PC-9 (cell line): ENCODE measurements around the gene GUCY1A2. TPM values are rescaled to one million over a fixed set of nuclear protein-coding genes. Genes with fewer than 3 reads are reported as not detected.
"Not testable (repeated sequence)": the region's sequence is repeated elsewhere in the genome, so short reads cannot be mapped to it uniquely, and the experiment has no call there.

ENCODE experiments used
- BruUV-seq: library from RNA; stranded (reverse); fragments of 400-500 nt; replicated peaks from 2 replicates; lab custom pipeline; 2021; lab: Mats Ljungman, UMichigan
- CTCF ChIA-PET: fragments of 300-600 bp; sonication (Branson Sonifier 250); formaldehyde crosslinking; loops from one replicate; lab custom pipeline; 2022; ENCODE audit warnings: antibody characterized with exemption; lab: Charles Lee
- POLR2A ChIA-PET: fragments of 300-600 bp; sonication (Branson Sonifier 250); formaldehyde crosslinking; loops from one replicate; lab custom pipeline; 2022; ENCODE audit warnings: antibody characterized with exemption; ENCODE audit not compliant: unreplicated experiment; lab: Charles Lee
- DNase-seq, 2 experiments: peaks; one replicate each; pipeline versions ENCODE4 v3.0.0 to v3.0.0-alpha.2; 2015 to 2022; ENCODE audit warnings: mixed read lengths in 1 of 2
- H2AFZ ChIP-seq: fragments of 200-600 bp; sonication (generic); 2 replicates; pipeline ENCODE4 v1.8.1; 2017; ENCODE audit warnings: antibody characterized with exemption
- H3F3A ChIP-seq: fragments of 200-600 bp; sonication (generic); 2 replicates; pipeline ENCODE4 v1.8.1; 2017; ENCODE audit warnings: antibody characterized with exemption, mild to moderate bottlenecking, low read depth; ENCODE audit not compliant: insufficient read depth
- H3K27ac ChIP-seq: fragments of 200-600 bp; sonication (generic); 2 replicates; pipeline ENCODE4 v1.6.1; 2016; ENCODE audit warnings: mixed run types
- H3K27me3 ChIP-seq: fragments of 200-600 bp; sonication (generic); 2 replicates; pipeline ENCODE4 v1.6.1; 2016; ENCODE audit warnings: low read depth, mixed run types; ENCODE audit not compliant: insufficient read depth
- H3K36me3 ChIP-seq: fragments of 200-600 bp; sonication (generic); 2 replicates; pipeline ENCODE4 v1.6.1; 2016; ENCODE audit warnings: low read depth, mixed run types
- H3K4me1 ChIP-seq: fragments of 200-600 bp; sonication (generic); replicated peaks from 2 replicates; pipeline ENCODE4 v1.6.1; 2016; ENCODE audit warnings: mixed run types; ENCODE audit not compliant: insufficient read depth
- H3K4me2 ChIP-seq: fragments of 200-600 bp; sonication (generic); 2 replicates; pipeline ENCODE4 v1.6.1; 2017; ENCODE audit warnings: mixed run types
- H3K4me3 ChIP-seq: fragments of 200-600 bp; sonication (generic); 2 replicates; pipeline ENCODE4 v1.6.1; 2016; ENCODE audit warnings: mixed run types
- H3K79me2 ChIP-seq: fragments of 200-600 bp; sonication (generic); 2 replicates; pipeline ENCODE4 v1.6.1; 2017; ENCODE audit warnings: low read depth, mixed run types
- H3K9me2 ChIP-seq: fragments of 200-600 bp; sonication (generic); 2 replicates; pipeline ENCODE4 v1.8.1; 2017; ENCODE audit warnings: mild to moderate bottlenecking; ENCODE audit not compliant: insufficient read depth
- H3K9me3 ChIP-seq: fragments of 200-600 bp; sonication (generic); 2 replicates; pipeline ENCODE4 v1.8.1; 2016; ENCODE audit warnings: low read depth; ENCODE audit not compliant: insufficient read depth
- H4K20me1 ChIP-seq: fragments of 200-600 bp; sonication (generic); 2 replicates; pipeline ENCODE4 v1.8.1; 2017; ENCODE audit not compliant: insufficient read depth
- CTCF ChIP-seq: fragments of 200-600 bp; sonication (generic); conservative IDR thresholded peaks from 2 replicates; pipeline ENCODE4 v1.6.1; 2017; ENCODE audit warnings: mixed run types, antibody characterized with exemption, mild to moderate bottlenecking, moderate library complexity
- EZH2 ChIP-seq: fragments of 200-600 bp; sonication (generic); IDR thresholded peaks from 2 replicates; pipeline ENCODE4 v1.8.0; 2017; ENCODE audit warnings: antibody characterized with exemption, low read depth
- intact Hi-C: fragments of 100-400 bp; cut with micrococcal nuclease; formaldehyde crosslinking; loops from one replicate; pipeline ENCODE4 v1.10.0; 2022; ENCODE audit not compliant: unreplicated experiment
- total RNA-seq: library from RNA; stranded (reverse); gene quantifications from 2 replicates; pipeline ENCODE4 v1.2.3, GENCODE V29; 2021

GUCY1A2 gene
- total RNA-seq, 1 experiment from 2014 or later = not detected

- H4K20me1 ChIP-seq = no peaks in the 10 kb centered on the region
- H3K27me3 ChIP-seq = no peaks in the 10 kb centered on the region
- H3K79me2 ChIP-seq = no peaks in the 10 kb centered on the region
- no peaks in the 10 kb centered on the region; the same call in 1 of the 2 replicates for H3K9me2 ChIP-seq
- no peak for DNase-seq
- no peak overlapping the region for H3K27ac ChIP-seq
- no peak overlapping the region for H3K4me3 ChIP-seq
- H2AFZ ChIP-seq = no peak overlapping the region
- H3K4me2 ChIP-seq = no peak overlapping the region
- no peaks in the 10 kb centered on the region for H3F3A ChIP-seq
- no peaks in the 10 kb centered on the region; the same call in 1 of the 2 replicates for H3K9me3 ChIP-seq
- TF ChIP-seq CTCF = no peak
- no peak for TF ChIP-seq EZH2
- intact Hi-C loops = no loop called here
- ChIA-PET POLR2A (no interaction called here), CTCF (no interaction called here)
- H3K4me1 ChIP-seq = no peaks in the 10 kb centered on the region
- no peaks in the 10 kb centered on the region for H3K36me3 ChIP-seq
- BruUV-seq = no TSS peak
Observed at GRCh38 chr11:106888386-106888785, 129.9 kb downstream of the GUCY1A2 start.

- H3K27ac ChIP-seq, H3K4me1 ChIP-seq, H2AFZ ChIP-seq, H3K36me3 ChIP-seq, H3K27me3 ChIP-seq, intact Hi-C loops, H4K20me1 ChIP-seq, H3K9me2 ChIP-seq, H3K4me2 ChIP-seq, H3K79me2 ChIP-seq, H3F3A ChIP-seq, H3K9me3 ChIP-seq, CTCF ChIA-PET, POLR2A ChIA-PET, DNase-seq, H3K4me3 ChIP-seq, BruUV-seq: not testable (repeated sequence)
Observed at GRCh38 chr11:106883693-106884092, 134.6 kb downstream of the GUCY1A2 start.

GRCh38 chr11:106879832-106880546 is 138.3 kb downstream of the GUCY1A2 start:
- DNase-seq = no peak
- BruUV-seq = no TSS peak
- Histone ChIP-seq H3K36me3 (no peaks in the 10 kb centered on the region), H3K9me3 (no peaks in the 10 kb centered on the region), H3K79me2 (no peaks in the 10 kb centered on the region), H3K27me3 (no peaks in the 10 kb centered on the region), H3K4me2 (no peak overlapping the region), H3K4me1 (no peaks in the 10 kb centered on the region; the same call in 1 of the 2 replicates), H4K20me1 (no peaks in the 10 kb centered on the region), H2AFZ (no peak overlapping the region), H3K9me2 (no peaks in the 10 kb centered on the region), H3F3A (no peaks in the 10 kb centered on the region), H3K27ac (no peak overlapping the region), H3K4me3 (no peak overlapping the region)
- CTCF ChIA-PET = no interaction called here
- POLR2A ChIA-PET = no interaction called here
- TF ChIP-seq EZH2 (no peak), CTCF (no peak)
- intact Hi-C loops = no loop called here
